ENCODE data around the gene MAN1C1.

MAN1C1 gene

GRCh38 chr1:25815208-25816111 is 198.9 kb downstream of the MAN1C1 start:
- DNase-seq (ENCODE audit: low read depth, low spot score) = no peak

DNA sequence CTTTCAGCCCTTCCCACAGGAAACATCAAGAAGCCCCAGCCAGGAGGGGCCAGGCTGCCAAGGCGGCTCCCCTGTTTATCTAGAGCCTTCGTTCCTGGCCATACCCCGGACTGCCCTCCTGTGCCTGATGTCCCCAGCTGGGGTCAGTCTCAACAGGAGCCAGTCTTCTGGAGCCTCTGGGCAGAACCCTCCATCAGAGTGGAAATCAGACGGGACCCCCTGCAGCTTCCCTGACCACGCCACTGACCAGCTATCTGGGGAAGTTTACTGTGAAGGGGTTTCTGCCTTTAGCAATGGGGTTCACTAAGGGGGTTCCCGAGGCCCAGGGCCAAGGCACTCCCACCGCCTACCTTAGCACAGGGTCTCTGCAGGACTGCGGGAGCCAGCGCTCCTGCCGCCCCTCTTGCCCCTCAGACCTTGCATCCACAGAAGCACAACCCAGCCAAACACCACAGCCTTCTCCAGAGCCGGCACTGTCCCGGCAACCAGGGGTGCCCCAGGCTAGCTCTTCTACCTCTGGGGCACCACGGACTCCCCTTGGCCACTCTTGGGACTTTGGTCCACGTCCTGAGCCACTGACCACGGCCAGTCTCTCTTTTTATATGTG is 199.6 kb downstream of the MAN1C1 start:
- no peak for DNase-seq (ENCODE audit: low read depth, low spot score)

DNA sequence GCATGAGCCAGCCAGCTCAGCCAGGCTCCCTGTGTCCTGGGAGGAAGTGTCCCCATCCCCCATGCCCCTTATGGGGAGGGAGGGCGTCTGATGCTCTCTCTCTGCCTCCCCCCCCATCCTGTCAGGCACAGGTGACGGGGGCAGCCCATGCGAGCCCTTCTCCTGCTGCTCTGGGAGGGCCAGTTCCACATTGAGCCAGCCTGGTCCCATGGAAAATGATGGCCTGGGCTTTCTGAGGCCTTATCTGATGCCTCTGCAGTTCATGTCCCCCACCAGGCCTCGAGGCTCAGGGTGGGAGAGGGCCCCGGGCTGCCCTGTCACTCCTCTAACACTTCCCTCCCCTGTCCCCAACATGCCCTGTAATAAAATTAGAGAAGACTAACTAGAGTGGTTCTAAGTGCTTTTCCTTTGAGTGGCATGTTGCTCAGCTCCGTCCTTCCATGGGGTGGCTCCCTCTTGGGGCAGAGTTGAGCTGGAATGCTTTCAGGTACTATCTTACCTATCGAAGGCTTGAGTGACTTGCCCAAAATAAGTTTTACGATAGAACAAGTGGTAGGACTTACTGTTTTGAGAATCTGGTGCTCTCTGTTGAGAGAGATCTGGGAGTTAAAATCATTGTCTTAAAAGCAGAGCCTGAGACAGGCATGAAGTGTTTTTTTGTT is 201.4 kb downstream of the MAN1C1 start:
- DNase-seq (ENCODE audit: low read depth, low spot score) = no peak

- no peak for DNase-seq (ENCODE audit: low read depth, low spot score)
Observed at GRCh38 chr1:25818569-25818968, 202.0 kb downstream of the MAN1C1 start.

DNA sequence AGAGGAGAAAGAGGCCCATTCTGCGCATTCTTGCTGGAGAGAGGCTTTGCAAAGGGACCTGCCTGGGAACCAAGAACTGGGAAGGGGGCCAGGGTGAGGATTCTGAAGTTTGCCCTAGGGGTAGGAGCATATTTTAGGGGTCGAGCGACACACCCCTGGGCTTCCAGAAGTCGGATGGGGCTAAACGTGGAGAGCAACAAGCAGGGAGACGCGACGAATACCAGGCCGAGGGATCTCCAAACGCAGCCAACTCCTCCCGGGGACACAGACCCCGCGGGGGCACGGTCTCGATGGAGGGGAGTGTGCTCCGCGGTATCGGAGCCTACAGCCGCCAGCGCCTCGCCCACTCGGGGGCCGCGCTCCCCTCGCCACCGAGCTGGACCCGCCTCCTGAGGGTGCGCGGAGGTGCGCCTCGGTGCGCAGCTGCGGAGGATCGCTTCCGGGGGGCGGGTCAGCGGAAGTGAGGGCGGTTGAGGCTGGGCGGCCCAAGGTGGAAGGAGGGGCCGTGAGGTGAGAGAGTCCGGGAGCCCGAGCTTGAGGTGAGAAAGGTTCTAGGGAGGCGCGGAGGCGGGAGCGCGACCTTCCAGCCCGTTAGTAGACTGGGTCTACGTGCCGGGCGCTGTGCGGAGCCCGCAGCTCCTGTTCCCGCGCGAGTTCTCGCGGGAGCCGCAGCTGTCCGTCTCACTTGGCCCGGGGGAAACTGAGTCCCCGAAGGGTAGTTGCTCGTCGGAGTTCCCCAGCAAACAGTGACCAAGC is 203.1 kb downstream of the MAN1C1 start, which contains the start of gene MTFR1L:
Gene MTFR1L (plus strand): TSS at position 464 of the 756 bp plus-strand sequence. CDS start 3,151 bp downstream, outside the sequence.
- no peak for DNase-seq (ENCODE audit: low read depth, low spot score)

- DNase-seq (ENCODE audit: low read depth, low spot score) = no peak
Observed at GRCh38 chr1:25820247-25821111, 203.9 kb downstream of the MAN1C1 start.

- no peak for DNase-seq (ENCODE audit: low read depth, low spot score)
Observed at GRCh38 chr1:25821112-25821476, 204.5 kb downstream of the MAN1C1 start.

DNA sequence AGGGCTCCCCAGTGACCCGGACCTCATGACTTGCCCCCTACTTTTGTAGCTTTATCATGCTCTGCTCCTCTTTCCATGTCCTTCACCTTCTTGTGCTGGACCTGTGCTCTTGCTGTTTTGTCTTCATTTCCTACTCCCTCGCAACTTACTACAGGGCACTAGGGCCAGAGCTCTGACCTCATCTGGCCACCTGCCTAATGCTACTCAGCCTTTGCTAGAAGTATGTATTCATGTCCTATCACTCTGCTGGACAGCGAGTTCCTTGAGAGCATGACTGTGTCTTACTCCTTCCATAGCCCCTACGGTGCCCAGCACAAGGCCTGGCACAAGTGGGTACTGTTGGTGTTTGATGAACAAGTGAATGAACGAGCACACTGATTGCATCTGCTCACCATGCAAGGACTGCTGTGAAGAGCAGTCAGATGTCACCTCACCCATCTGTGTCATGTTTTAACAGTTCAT is 205.1 kb downstream of the MAN1C1 start:
- DNase-seq (ENCODE audit: low read depth, low spot score) = no peak

GRCh38 chr1:25825605-25826004 is 209.0 kb downstream of the MAN1C1 start:
- DNase-seq (ENCODE audit: low read depth, low spot score) = no peak

GRCh38 chr1:25826571-25826970 is 210.0 kb downstream of the MAN1C1 start:
- no peak for DNase-seq (ENCODE audit: low read depth, low spot score)

- DNase-seq (ENCODE audit: low read depth, low spot score) = no peak
Observed at GRCh38 chr1:25828491-25828890, 211.9 kb downstream of the MAN1C1 start.

DNA sequence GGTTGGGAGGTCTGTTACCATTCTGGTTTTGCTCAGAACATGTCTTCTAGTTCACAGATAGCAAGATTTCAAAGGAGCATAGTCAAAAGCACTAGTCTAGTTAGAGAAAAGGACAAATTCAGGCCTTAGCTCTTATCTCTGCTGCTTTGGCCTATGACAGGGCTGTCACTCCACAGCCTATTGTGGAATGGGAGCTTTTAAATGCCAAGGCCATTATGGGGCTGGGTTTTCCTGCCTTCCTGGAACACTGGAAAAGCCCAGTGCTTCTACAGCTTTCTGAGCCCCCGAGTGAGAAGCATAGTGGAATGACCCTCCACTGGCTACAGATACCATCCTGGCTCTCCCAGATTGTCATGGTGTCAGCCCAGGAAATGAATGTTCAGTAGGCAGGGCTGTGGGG is 212.5 kb downstream of the MAN1C1 start:
- no peak for DNase-seq (ENCODE audit: low read depth, low spot score)

GRCh38 chr1:25831569-25832196 is 215.1 kb downstream of the MAN1C1 start:
- DNase-seq (ENCODE audit: low read depth, low spot score) = no peak

DNA sequence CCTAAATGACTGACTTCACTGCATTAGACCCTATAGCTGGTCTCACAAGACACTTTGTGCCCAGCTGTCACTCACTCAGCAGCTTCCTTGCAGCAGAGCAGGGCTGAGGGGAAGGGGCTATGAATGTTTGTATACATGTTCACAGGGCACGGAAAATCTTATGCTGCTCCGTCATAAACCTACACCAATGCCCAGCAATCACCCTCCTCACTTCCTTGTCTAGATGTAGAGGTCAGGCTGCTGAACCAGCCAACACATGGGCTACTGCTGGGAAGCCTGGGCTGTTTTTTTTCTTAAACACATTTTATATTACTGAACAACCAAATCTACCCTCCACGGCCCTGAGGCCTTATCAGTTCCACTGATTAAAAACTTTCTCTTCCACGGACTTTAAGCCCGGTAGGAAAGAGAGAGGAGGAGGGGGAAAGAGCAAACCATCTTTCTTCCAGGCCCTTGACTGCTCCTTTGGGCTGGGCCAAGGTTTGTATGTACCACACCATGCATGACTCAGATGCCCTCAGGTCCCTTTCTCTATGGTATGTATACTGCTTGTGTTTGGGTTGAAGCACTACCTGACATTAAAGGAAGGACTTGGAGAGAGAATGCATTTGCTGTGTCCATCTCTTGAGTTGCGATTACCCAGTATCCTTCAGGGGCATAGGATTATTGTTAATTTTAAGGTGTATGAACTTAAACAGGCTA is 215.9 kb downstream of the MAN1C1 start:
- DNase-seq (ENCODE audit: low read depth, low spot score) = no peak

- no peak for DNase-seq (ENCODE audit: low read depth, low spot score)
Observed at GRCh38 chr1:25833158-25833557, 216.6 kb downstream of the MAN1C1 start.

All from smooth muscle cell of the brain vasculature (primary cell).